HG02763 (cell line): ENCODE measurements around the gene DEK.

Source experiments
- ATAC-seq: cut with Tn5 transposase; IDR thresholded peaks from one replicate; pipeline ENCODE4 v1.9.1; 2021; ENCODE audit warnings: mild to moderate bottlenecking, moderate library complexity; ENCODE audit not compliant: unreplicated experiment

The DEK gene

GRCh38 chr6:18266523-18266912, 2.2 kb upstream of the DEK start:
- ATAC-seq: no peak

- no peak for ATAC-seq
These were observed 1.6 kb upstream of the DEK start for GRCh38 chr6:18265787-18266522.

GRCh38 chr6:18264923-18265377, 620 bp upstream of the DEK start:
- ATAC-seq: no peak

DNA sequence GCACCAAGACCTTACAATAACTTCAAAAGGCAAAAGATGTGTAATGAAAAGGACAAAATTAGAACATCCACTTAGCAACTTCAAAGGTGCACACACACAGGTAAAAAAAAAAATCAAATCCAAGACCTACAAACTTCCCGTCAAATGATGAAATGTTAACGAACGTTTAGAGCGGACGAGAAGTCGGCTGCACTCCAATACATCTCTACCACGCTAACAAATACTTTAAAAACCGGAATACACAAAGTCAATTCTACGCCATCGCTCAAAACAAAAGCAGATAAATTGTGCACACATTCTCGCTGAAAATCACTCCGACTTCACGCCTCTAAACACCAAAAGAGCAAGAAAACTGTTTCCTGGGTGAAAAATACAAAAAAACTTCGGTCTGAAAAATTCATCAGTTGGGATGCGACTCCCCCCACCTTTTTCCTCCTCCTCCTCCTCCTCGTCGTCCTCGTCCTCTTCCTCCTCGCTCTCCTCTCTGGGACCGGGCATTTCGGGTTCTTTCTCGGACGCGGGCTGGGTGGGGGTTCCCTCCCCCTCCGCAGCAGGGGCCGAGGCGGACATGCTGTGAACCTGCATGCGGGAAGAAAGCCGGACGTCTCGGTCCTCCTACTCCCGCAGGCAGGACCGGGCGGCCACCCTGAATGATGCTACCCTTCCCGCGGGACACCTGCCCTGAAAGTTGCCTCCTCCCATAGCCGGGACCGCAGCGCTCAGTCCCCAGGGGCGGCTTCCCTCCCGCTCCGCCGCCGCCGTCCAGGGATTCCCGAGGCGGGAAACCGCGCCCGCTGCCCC, 712 bp downstream of the DEK start:
- ATAC-seq: peak; percentile 1

DNA sequence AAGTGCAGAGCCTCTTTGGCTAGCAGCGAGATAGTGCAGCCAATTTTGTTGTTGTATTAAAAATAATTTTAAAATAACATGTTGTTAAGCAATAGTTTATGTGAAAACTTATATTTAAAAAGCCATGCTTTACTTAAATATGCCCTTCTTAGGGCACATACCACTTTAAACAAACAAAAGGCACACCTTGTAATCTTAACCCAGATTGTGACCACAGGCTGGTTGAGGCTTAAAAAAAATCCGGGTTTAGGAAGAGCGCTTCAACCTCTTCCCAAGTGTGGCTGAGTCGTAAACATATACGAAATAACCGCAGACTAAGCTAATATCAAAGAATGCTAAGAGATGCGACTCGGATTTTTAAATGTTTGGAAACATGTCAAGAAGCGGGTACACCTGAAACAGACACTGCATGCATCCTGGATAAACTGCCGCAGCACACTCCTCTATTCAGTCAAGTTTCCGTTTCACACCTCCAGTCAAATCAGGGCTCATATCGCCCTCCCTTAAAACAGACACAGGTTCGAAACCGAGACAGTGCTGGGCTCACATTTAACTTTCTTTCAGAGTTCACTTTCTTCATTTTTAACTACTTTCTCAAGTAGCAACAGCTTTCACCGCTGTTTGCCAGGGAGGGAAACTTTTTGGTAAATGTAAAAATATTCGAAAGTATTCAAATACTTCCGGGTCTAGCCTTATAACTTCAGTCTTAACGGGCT, 1.5 kb downstream of the DEK start:
- peak; percentile 50 for ATAC-seq

- no peak for ATAC-seq
These were observed 2.5 kb downstream of the DEK start for GRCh38 chr6:18261877-18262276.

DNA sequence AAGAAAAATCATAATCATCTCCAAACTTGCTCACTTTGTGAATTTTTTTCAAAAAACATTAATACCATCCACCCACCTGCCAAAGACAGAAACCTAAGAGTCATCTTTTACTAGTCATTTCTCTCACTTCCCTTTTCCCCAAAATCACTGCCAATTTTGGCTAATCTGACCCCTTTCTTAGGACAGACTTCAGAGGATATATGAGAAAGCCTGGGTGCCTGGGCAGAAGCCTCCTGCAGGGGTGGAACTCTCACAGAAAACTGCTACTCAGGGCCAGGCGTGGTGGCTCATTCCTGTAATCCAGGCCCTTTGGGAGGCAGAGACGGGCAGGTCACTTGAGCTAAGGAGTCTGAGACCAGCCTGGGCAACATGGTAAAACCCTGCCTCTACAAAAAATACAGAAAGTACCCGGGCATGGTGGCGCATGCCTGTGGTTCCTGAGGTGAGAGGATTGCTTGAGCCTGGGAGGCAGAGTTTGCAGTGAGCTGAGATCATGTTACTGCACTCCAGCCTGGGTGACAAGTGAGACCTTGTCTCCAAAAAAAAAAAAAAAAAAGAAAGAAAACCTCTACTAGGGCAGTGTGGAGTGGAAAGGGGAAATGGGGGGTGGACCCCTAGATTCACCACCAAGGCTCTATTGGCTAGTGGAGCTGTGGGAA, 3.8 kb downstream of the DEK start:
- ATAC-seq: peak; percentile 37

DNA sequence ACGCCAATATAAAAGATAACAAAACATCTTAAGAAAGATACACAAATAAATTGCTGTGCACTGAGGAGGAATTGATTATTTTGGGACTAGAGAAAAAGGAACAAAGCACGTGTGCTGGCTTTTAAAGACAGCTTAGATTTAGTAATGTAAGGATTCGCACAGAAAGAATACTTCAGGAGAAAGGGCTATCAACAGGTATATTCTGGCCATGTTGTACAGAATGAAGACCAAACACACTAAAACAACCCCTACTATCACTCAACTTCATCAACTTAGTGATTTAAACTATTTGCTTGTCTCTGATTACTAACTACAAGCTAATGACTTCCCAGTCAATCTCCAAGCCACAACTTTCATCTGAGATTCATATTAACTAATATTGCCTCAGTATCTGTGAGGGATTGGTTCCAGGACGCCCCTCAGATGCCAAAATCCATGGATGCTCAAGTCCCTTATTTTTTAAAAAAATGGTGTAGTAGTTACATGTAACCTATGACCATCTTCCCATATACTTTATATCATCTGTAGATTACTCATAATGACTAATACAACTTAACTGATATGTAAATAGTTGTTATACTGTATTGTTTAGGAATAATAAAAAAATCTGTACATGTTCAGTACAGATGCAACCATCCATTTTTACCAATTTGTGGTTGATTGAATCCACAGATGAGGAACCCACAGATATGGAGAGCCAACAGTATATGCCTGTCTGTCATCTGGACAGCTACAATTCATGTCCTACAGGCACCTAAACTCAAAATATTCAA, 4.5 kb downstream of the DEK start:
- ATAC-seq: no peak

DNA sequence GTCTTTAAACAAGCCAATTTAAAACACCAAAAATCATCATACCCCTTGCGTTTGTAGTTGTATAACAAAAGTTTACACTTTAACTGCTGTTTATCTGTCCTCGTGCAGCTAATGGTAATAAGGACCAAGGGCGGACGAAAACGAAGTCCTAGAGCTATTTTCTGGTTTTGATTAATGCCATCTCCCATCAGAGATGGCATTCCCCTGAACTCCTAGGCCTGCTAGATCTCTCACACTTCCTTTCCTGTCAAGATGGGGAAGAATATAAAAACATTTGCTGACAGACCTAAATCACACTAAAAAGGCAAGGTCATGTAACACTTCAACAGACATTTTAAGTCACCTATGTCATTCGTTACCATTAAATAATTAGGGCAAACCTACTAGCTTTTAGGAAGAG, 9.5 kb downstream of the DEK start:
- no peak for ATAC-seq

- ATAC-seq: no peak
These were observed 10.7 kb downstream of the DEK start for GRCh38 chr6:18253635-18254034.

- ATAC-seq: no peak
These were observed 15.1 kb downstream of the DEK start for GRCh38 chr6:18249271-18249670.

DNA sequence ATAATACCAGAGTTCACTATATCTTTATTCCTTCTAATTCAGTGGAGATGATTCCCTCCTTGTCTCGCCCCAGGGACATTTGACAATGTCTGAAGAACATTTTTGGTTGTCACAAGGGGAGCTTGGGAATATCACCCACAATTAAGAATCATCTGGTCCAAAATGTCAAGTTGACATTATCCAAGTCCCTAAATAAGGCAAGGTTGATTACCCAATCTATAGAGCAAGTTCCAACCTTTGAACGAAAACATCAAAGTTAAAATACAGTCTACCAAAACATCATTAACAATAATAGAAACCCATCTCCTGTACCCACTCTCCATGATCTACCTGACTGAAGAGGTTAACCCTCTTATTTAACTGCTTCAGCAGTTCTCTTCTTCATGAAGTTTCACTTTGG, 15.6 kb downstream of the DEK start:
- ATAC-seq: no peak

DNA sequence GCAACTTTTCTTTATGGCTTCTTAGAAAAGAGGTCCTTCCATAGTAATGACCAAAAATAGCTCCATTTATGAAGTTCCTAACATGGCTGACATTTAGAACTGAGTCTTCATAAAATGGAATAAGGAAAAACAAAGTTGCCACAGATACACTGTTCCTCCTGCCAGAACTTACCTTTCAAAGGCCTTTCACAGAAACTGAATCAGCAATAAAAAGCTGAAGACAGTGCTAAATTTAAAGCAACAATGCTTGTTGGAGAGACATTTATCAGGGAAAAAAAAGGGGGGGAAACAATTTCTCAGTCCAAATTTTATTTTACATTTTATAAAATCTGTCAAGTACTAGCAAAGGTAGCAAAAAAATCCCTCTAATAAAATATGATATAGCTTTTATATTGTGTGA, 17.3 kb downstream of the DEK start:
- ATAC-seq: no peak

DNA sequence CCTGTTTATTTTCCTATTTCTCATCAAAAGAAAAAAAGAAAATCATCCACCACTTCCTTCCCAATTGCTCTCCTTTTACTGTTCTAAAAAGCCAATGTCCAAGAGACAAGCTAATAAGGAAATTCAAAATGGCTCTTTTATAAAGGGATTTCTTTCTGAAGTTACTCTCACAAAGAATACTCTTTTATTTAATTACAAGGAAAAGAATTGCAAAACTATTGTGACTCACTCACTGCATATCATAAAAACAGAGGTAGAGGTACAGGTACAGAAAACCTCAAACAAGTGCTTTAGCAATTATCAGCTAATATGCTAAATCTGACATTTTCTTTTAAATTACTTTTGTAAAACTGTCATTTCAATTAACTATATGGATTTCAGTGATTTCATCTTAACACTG, 18.1 kb downstream of the DEK start:
- no peak for ATAC-seq

GRCh38 chr6:18245642-18246041, 18.7 kb downstream of the DEK start:
- ATAC-seq: no peak

DNA sequence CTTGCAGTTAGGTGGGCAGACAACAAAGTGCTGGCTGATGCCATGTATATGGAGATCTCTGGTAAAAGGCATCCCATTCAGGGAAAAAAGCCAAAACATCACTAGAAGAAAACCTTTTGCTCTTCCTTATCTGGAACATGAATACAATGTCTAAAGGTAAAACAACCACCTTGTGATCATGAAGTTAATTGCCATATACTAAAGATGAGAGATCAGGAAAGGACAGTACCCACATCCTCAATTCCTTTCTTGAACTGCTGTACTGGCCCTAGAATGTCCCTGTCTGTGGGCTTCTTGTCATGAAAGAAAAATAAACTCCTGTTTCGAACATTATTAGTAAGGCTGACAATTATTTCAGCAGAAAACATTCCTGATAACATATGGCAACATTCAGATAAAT, 19.3 kb downstream of the DEK start:
- ATAC-seq: no peak

- ATAC-seq: no peak
These were observed 20.1 kb downstream of the DEK start for GRCh38 chr6:18244251-18244650.

GRCh38 chr6:18243302-18243893, 20.9 kb downstream of the DEK start:
- ATAC-seq: no peak

DNA sequence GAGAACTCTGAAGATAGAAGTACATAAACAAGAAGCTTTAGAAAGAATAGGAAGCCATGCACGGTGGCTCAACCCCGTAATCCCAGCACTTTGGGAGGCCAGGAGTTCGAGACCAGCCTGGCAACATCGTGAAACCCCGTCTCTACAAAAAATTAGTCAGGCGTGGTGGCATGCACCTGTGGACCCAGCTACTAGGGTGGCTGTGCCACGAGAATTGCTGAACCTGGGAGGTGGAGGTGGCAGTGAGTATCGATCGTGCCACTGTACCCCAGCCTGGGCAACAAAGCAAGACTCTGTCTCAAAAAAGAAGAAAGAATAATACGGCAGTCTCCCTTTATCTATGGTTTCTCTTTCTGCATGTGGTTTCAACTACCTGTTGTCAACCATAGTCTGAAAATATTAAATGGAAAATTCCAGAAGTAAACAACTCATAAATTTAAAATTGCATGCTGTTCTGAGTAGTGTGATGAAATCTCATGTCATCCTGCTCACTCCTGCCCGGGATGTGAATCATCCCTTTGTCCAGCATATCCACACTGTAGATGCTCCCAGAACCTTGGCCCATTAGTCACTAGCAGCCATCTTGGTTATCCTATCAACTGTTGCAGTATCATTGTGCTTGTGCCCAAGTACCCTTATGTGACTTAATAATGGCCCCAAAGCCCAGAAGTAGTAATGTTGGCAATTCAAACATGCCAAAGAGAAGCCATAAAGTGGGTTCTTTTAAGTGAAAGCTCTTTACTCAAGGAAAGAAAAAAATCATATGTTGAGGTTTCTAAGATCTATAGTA, 22.1 kb downstream of the DEK start:
- no peak for ATAC-seq
